K562 (cell line): ENCODE results near the gene COQ8A. TPM values are rescaled to one million over a fixed set of nuclear protein-coding genes. Genes with fewer than 3 reads are reported as not detected.

Experiments used
- ASH1L ChIP-seq: fragments of 450-650 bp; IDR thresholded peaks from 2 replicates; pipeline ENCODE4 v1.6.1; 2018; ENCODE audit warnings: borderline replicate concordance, mild to moderate bottlenecking, low read depth; ENCODE audit not compliant: partially characterized antibody
- CHD1 ChIP-seq: fragments of 200-600 bp; sonication (generic); IDR thresholded peaks from one replicate; pipeline ENCODE4 v1.6.1; 2012; ENCODE audit warnings: mild to moderate bottlenecking, moderate library complexity, low read length, inconsistent platforms
- FOXA3 ChIP-seq, 2 experiments: fragments of 450-650 bp in 1 of 2; sonication (generic) in 1 of 2; formaldehyde crosslinking; IDR thresholded peaks in 1 of 2; conservative IDR thresholded peaks in 1 of 2; 2 replicates each; pipeline versions ENCODE4 v1.4.0 to v1.8.0; 2020 to 2022; ENCODE audit warnings: mild to moderate bottlenecking in 2 of 2, missing genetic modification reagents in 1 of 2
- IFI16 ChIP-seq: fragments of 250-450 bp; sonication (Bioruptor Pico); IDR thresholded peaks from 2 replicates; pipeline ENCODE4 v2.1.2; 2022; ENCODE audit warnings: mild to moderate bottlenecking, inconsistent platforms
- ILK ChIP-seq: fragments of 450-650 bp; IDR thresholded peaks from 2 replicates; pipeline ENCODE4 v1.6.1; 2016; ENCODE audit warnings: missing genetic modification characterization, low read depth, mild to moderate bottlenecking, missing compliant biosample characterization, moderate library complexity, borderline replicate concordance
- MEIS2 ChIP-seq: fragments of 450-650 bp; IDR thresholded peaks from 2 replicates; pipeline ENCODE4 v1.6.1; 2014; ENCODE audit warnings: mild to moderate bottlenecking; ENCODE audit not compliant: partially characterized antibody
- NFYB ChIP-seq: IDR thresholded peaks from 2 replicates; pipeline ENCODE4 v1.6.1; 2011; ENCODE audit warnings: mild to moderate bottlenecking, moderate library complexity; ENCODE audit not compliant: insufficient read length; ENCODE audit errors: extremely low read depth
- NR2C1 ChIP-seq, 2 experiments: fragments of 450-650 bp; IDR thresholded peaks; 2 replicates each; pipeline ENCODE4 v1.6.1; 2017; ENCODE audit warnings: mild to moderate bottlenecking in 2 of 2, antibody characterized with exemption in 1 of 2, inconsistent platforms in 1 of 2, missing compliant biosample characterization in 1 of 2, missing genetic modification characterization in 1 of 2
- POU5F1 ChIP-seq: fragments of 150-350 bp; IDR thresholded peaks from 2 replicates; pipeline ENCODE4 v1.6.1; 2014; ENCODE audit warnings: borderline replicate concordance, low read length, low read depth, mild to moderate bottlenecking; ENCODE audit not compliant: partially characterized antibody
- PTBP1 ChIP-seq: fragments of 200-400 bp; formaldehyde crosslinking; IDR thresholded peaks from 2 replicates; pipeline ENCODE4 v1.6.1; 2017; ENCODE audit warnings: low read depth, low read length
- RAD21 ChIP-seq, 2 experiments: fragments of 250-450 bp in 1 of 2; fragments of 450-650 bp in 1 of 2; sonication (Bioruptor Pico) in 1 of 2; formaldehyde crosslinking in 1 of 2; IDR thresholded peaks in 1 of 2; conservative IDR thresholded peaks in 1 of 2; 2 replicates each; pipeline versions ENCODE4 v1.4.0 to v1.8.0; 2020 to 2022; ENCODE audit warnings: mild to moderate bottlenecking in 2 of 2, moderate library complexity in 1 of 2
- RAD51 ChIP-seq: fragments of 450-650 bp; IDR thresholded peaks from 2 replicates; pipeline ENCODE4 v1.7.1; 2016; ENCODE audit warnings: low read depth, mild to moderate bottlenecking, borderline replicate concordance
- RBM34 ChIP-seq: fragments of 200-400 bp; formaldehyde crosslinking; IDR thresholded peaks from 2 replicates; pipeline ENCODE4 v1.6.1; 2018; ENCODE audit warnings: low read length, borderline replicate concordance; ENCODE audit not compliant: insufficient read depth
- SIN3A ChIP-seq, 2 experiments: fragments of 150-350 bp in 1 of 2; IDR thresholded peaks; 2 replicates each; pipeline ENCODE4 v1.6.1; 2011 to 2016; ENCODE audit warnings: borderline replicate concordance in 2 of 2, low read depth in 2 of 2, low read length in 2 of 2, mild to moderate bottlenecking in 2 of 2, moderate library complexity in 2 of 2; ENCODE audit not compliant: control insufficient read depth in 1 of 2
- SMAD4 ChIP-seq: fragments of 250-450 bp; sonication (Bioruptor Pico); conservative IDR thresholded peaks from 2 replicates; pipeline ENCODE4 v1.8.0; 2021; ENCODE audit warnings: inconsistent platforms, mild to moderate bottlenecking, moderate library complexity
- SMC3 ChIP-seq: conservative IDR thresholded peaks from 2 replicates; pipeline ENCODE4 v1.6.1; 2011; ENCODE audit warnings: low read depth, low read length, improper control_type of control experiment; ENCODE audit not compliant: insufficient read depth
- STAG1 ChIP-seq: sonication (generic); formaldehyde crosslinking; IDR thresholded peaks from 2 replicates; pipeline ENCODE4 v1.5.0; 2020; ENCODE audit warnings: missing genetic modification reagents, borderline replicate concordance
- STAT5B ChIP-seq: fragments of 250-450 bp; sonication (Bioruptor Pico); IDR thresholded peaks from 2 replicates; pipeline ENCODE4 v1.8.0; 2021; ENCODE audit warnings: mild to moderate bottlenecking, inconsistent platforms
- polyA plus RNA-seq, 8 experiments: library from polyadenylated mRNA; depleted of rRNA in 4 of 8; stranded (reverse) in 5 of 8; unstranded in 3 of 8; fragments of >200 nt; fragmentation: Nextera tagmentation in 2 of 8; fragmentation: Illumina TruSeq in 1 of 8; extraction: Ambion mirVana in 2 of 8; extraction: Trizol in 1 of 8; gene quantifications; 2 replicates each; pipeline versions ENCODE4 v1.2.1 to v1.2.3, GENCODE V29; 2011 to 2014; ENCODE audit warnings: inconsistent platforms in 1 of 8, missing spikeins in 1 of 8
- total RNA-seq, 7 experiments: library from RNA; depleted of rRNA in 6 of 7; stranded (reverse); fragments of >200 nt in 6 of 7; fragmentation: Illumina TruSeq in 2 of 7; extraction: Trizol in 2 of 7; gene quantifications; 2 replicates each; pipeline versions ENCODE4 v1.2.1 to v1.2.3, GENCODE V29; 2011 to 2021; ENCODE audit warnings: low replicate concordance in 1 of 7
- TF ChIP-seq, protein P1 (sequence below), 2 experiments: fragments of 450-650 bp; conservative IDR thresholded peaks; 2 replicates each; pipeline ENCODE4 v1.6.1; 2017; ENCODE audit warnings: mild to moderate bottlenecking in 2 of 2, moderate library complexity in 2 of 2
- TF ChIP-seq, protein P2 (sequence below): fragments of 150-350 bp; IDR thresholded peaks from 2 replicates; pipeline ENCODE4 v1.6.1; 2014; ENCODE audit warnings: low read depth, mild to moderate bottlenecking, low read length, borderline replicate concordance

Gene COQ8A
- total and polyA plus RNA-seq, 9 of the 15 experiments (the other 6 are each of a cell fraction or from before 2014, with no cell fraction given), result 2.6 to 54.3 (median 32.4) TPM

DNA sequence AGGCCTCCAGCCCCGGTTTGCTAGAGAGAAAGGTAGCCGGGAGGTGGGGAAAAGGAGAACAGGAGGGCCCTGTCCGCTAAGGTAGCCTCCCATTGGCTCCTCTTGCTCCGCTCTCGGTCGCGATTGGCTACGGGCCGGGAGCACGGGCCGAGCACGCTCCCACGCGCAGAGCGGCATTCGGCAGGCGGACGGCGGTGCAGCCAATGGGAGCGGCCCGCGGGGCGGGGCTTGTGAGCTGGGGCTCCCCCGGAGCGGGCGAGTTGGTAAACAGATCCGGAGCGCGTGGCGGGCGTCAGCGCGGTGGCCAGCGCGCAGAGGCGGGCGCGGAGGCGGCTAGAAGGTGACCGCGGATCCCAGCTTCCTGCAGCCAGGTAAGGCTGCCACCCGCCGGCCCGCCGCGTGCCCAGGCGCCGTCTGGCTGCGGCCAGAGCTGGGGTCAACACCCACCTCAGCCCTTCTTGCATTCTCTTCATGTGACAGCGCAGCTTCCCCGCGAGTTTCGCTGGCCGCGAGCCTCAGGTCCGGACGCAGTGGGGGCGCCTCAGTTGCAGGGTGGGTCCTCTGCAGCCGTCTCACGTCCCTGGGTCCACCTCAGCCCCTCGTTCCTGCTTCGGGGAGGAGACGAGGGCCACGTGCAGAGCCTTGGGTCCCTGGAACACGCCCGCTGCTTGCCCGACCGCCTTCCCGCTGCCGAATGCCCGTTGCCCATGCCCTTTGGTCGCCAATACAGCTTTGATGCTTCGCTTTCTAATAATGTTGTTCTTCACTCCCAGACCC, at the start of gene COQ8A (continued):
- TF ChIP-seq SIN3A (IDR thresholded peaks at IDR 0.05; ENCODE audit: borderline replicate concordance in 2 of 2, control insufficient read depth in 1 of 2, low read depth in 2 of 2, low read length in 2 of 2), result peak; percentile 26 to 90; a peak in 2 of 4 replicates
- no peak for TF ChIP-seq NR2C1 (IDR thresholded peaks at IDR 0.05)
- peak; percentile 21; the same call in 1 of the 2 replicates for TF ChIP-seq NR2C1 (tag; IDR thresholded peaks at IDR 0.05)
- TF ChIP-seq RBM34, result no peak; the same call in 1 of the 2 replicates
- TF ChIP-seq SMC3, result no peak
- TF ChIP-seq RAD51, result peak; percentile 28; the same call in 1 of the 2 replicates
- TF ChIP-seq SMAD4 (CRISPR knock-in tag), result no peak; the same call in none of the 2 replicates
- TF ChIP-seq POU5F1, result no peak
- no peak for TF ChIP-seq STAT5B (CRISPR knock-in tag)
- TF ChIP-seq RAD21 (CRISPR knock-in tag; conservative IDR thresholded peaks at IDR 0.05 in 1 of 2, IDR thresholded peaks at IDR 0.05 in 1 of 2), result no peak; a peak in 1 of 4 replicates
- TF ChIP-seq STAG1 (CRISPR knock-in tag), result peak; percentile 41; the same call in 1 of the 2 replicates
- TF ChIP-seq, protein P1, sequence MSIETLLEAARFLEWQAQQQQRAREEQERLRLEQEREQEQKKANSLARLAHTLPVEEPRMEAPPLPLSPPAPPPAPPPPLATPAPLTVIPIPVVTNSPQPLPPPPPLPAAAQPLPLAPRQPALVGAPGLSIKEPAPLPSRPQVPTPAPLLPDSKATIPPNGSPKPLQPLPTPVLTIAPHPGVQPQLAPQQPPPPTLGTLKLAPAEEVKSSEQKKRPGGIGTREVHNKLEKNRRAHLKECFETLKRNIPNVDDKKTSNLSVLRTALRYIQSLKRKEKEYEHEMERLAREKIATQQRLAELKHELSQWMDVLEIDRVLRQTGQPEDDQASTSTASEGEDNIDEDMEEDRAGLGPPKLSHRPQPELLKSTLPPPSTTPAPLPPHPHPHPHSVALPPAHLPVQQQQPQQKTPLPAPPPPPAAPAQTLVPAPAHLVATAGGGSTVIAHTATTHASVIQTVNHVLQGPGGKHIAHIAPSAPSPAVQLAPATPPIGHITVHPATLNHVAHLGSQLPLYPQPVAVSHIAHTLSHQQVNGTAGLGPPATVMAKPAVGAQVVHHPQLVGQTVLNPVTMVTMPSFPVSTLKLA (conservative IDR thresholded peaks at IDR 0.05), result peak; percentile 99 to 100
- peak; percentile 28; the same call in 1 of the 2 replicates for TF ChIP-seq PTBP1
- TF ChIP-seq, protein P2, sequence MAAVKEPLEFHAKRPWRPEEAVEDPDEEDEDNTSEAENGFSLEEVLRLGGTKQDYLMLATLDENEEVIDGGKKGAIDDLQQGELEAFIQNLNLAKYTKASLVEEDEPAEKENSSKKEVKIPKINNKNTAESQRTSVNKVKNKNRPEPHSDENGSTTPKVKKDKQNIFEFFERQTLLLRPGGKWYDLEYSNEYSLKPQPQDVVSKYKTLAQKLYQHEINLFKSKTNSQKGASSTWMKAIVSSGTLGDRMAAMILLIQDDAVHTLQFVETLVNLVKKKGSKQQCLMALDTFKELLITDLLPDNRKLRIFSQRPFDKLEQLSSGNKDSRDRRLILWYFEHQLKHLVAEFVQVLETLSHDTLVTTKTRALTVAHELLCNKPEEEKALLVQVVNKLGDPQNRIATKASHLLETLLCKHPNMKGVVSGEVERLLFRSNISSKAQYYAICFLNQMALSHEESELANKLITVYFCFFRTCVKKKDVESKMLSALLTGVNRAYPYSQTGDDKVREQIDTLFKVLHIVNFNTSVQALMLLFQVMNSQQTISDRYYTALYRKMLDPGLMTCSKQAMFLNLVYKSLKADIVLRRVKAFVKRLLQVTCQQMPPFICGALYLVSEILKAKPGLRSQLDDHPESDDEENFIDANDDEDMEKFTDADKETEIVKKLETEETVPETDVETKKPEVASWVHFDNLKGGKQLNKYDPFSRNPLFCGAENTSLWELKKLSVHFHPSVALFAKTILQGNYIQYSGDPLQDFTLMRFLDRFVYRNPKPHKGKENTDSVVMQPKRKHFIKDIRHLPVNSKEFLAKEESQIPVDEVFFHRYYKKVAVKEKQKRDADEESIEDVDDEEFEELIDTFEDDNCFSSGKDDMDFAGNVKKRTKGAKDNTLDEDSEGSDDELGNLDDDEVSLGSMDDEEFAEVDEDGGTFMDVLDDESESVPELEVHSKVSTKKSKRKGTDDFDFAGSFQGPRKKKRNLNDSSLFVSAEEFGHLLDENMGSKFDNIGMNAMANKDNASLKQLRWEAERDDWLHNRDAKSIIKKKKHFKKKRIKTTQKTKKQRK, result peak; percentile 90
- peak; percentile 30 for TF ChIP-seq CHD1
- peak; percentile 97 for TF ChIP-seq ASH1L
- peak; percentile 98 for TF ChIP-seq NFYB
- TF ChIP-seq IFI16 (CRISPR knock-in tag), result no peak
- no peak for TF ChIP-seq MEIS2
- peak; percentile 38 to 89 for TF ChIP-seq FOXA3 (CRISPR knock-in tag; conservative IDR thresholded peaks at IDR 0.05 in 1 of 2, IDR thresholded peaks at IDR 0.05 in 1 of 2)
- no peak for TF ChIP-seq ILK
